Fibroblast of pulmonary artery (primary cell): Measurements from ENCODE around the gene PAK2.
A peak's percentile ranks its signal among the peaks of the same experiment; 100 is the strongest.

Experiments used
- DNase-seq: peaks from one replicate; pipeline ENCODE4 v3.0.0-alpha.2; 2010; ENCODE audit warnings: low read depth
- H3K4me3 ChIP-seq: replicated peaks from 2 replicates; pipeline ENCODE4 v1.5.1; 2011; ENCODE audit warnings: low read depth, mild to moderate bottlenecking, control low read depth, low read length, moderate library complexity
- CTCF ChIP-seq: IDR thresholded peaks from 2 replicates; pipeline ENCODE4 v1.5.1; 2011; ENCODE audit warnings: mild to moderate bottlenecking, control low read depth, low read length, inconsistent platforms; ENCODE audit errors: missing control alignments

PAK2 gene

GRCh38 chr3:196697270-196697669 is 42.4 kb upstream of the PAK2 start:
- H3K4me3 ChIP-seq = no peak overlapping the region
- DNase-seq = no peak
- no peak for TF ChIP-seq CTCF

GRCh38 chr3:196699749-196700148 is 39.9 kb upstream of the PAK2 start:
- no peak for DNase-seq
- no peak overlapping the region for H3K4me3 ChIP-seq
- TF ChIP-seq CTCF = no peak

GRCh38 chr3:196700801-196701200 is 38.9 kb upstream of the PAK2 start:
- no peak overlapping the region for H3K4me3 ChIP-seq
- DNase-seq = no peak
- no peak for TF ChIP-seq CTCF

- DNase-seq = no peak
- H3K4me3 ChIP-seq = no peak overlapping the region
- no peak for TF ChIP-seq CTCF
These were observed 33.3 kb upstream of the PAK2 start for GRCh38 chr3:196706327-196706726.

GRCh38 chr3:196706731-196707130 is 32.9 kb upstream of the PAK2 start:
- TF ChIP-seq CTCF = no peak
- no peak for DNase-seq
- H3K4me3 ChIP-seq = no peak overlapping the region

GRCh38 chr3:196707566-196707965 is 32.1 kb upstream of the PAK2 start:
- no peak for TF ChIP-seq CTCF
- no peak for DNase-seq

GRCh38 chr3:196708467-196708866 is 31.2 kb upstream of the PAK2 start:
- peak; percentile 53 for DNase-seq
- no peak for TF ChIP-seq CTCF

More at GRCh38 chr3:196707566-196707965, 32.1 kb upstream of the PAK2 start:
- H3K4me3 ChIP-seq = no peak overlapping the region

More at GRCh38 chr3:196708467-196708866, 31.2 kb upstream of the PAK2 start:
- H3K4me3 ChIP-seq = no peak overlapping the region
